Breast epithelium (tissue), 3 donors: ENCODE data around the gene BAIAP2L2.

Source experiments
- POLR2AphosphoS5 ChIP-seq, 3 donors: sonication (generic); formaldehyde crosslinking; IDR thresholded peaks; one replicate each; pipeline ENCODE4 v1.6.1; 2017; ENCODE audit warnings: antibody characterized with exemption in 3 of 3
- TF ChIP-seq, protein P1 (sequence below), 3 donors: fragments of 450-650 bp; IDR thresholded peaks; one replicate each; pipeline ENCODE4 v1.5.1; 2016 to 2017; ENCODE audit warnings: antibody characterized with exemption in 3 of 3, mild to moderate bottlenecking in 3 of 3, moderate library complexity in 3 of 3

DNA sequence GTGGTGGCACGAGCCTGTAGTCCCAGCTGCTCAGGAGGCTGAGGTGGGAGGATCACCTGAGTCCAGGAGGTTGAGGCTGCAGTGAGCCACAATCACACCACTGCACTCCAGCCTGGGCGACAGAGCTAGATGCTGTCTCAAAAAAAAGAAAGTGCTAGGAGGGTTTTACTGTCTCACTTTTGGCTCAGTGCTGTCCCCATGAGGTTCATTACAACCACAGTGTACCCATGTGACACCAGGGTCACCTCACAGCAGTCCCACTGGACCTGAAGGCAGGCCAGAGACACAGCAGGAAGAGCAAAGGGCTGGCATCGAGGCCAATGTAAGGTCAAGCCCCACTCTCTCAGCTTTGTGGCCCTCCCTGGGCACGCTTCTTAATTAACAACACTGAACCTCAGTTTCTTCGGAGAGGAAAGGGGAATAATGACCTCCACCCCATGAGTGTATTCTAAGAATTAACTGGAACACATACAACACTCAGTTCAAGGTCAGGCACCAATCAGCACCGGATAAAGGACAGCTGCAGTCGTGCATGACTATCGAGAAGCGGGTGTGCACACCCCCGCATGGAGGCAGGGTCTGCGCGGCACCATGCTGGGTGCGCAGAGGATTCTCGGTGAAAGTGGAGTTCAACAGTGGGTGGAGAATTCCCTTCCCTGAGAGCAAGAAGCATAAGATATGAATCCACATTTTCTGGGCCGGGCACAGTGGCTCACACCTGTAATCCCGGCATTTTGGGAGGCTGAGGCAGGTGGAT, 30.9 kb upstream of the BAIAP2L2 start:
- TF ChIP-seq, protein P1, sequence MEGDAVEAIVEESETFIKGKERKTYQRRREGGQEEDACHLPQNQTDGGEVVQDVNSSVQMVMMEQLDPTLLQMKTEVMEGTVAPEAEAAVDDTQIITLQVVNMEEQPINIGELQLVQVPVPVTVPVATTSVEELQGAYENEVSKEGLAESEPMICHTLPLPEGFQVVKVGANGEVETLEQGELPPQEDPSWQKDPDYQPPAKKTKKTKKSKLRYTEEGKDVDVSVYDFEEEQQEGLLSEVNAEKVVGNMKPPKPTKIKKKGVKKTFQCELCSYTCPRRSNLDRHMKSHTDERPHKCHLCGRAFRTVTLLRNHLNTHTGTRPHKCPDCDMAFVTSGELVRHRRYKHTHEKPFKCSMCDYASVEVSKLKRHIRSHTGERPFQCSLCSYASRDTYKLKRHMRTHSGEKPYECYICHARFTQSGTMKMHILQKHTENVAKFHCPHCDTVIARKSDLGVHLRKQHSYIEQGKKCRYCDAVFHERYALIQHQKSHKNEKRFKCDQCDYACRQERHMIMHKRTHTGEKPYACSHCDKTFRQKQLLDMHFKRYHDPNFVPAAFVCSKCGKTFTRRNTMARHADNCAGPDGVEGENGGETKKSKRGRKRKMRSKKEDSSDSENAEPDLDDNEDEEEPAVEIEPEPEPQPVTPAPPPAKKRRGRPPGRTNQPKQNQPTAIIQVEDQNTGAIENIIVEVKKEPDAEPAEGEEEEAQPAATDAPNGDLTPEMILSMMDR (IDR thresholded peaks at IDR 0.05) = no peak
- no peak for TF ChIP-seq POLR2AphosphoS5 (IDR thresholded peaks at IDR 0.05)
